NCI-H1694 treated with DMSO at 0.1 percent for 48 hours (cell line): ENCODE data around the gene LRRC4.
A peak's percentile ranks its signal among the peaks of the same experiment; 100 is the strongest.

Experiments
- DNase-seq: peaks from one replicate; lab custom pipeline; 2025; lab: John Stamatoyannopoulos, UW

Gene LRRC4, protein sequence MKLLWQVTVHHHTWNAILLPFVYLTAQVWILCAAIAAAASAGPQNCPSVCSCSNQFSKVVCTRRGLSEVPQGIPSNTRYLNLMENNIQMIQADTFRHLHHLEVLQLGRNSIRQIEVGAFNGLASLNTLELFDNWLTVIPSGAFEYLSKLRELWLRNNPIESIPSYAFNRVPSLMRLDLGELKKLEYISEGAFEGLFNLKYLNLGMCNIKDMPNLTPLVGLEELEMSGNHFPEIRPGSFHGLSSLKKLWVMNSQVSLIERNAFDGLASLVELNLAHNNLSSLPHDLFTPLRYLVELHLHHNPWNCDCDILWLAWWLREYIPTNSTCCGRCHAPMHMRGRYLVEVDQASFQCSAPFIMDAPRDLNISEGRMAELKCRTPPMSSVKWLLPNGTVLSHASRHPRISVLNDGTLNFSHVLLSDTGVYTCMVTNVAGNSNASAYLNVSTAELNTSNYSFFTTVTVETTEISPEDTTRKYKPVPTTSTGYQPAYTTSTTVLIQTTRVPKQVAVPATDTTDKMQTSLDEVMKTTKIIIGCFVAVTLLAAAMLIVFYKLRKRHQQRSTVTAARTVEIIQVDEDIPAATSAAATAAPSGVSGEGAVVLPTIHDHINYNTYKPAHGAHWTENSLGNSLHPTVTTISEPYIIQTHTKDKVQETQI

GRCh38 chr7:128030654-128031611 is at the start of gene LRRC4:
Gene LRRC4, minus strand, starts transcription at chr7:128031437. Its CDS starts 797 bp downstream, at chr7:128030640.
- DNase-seq: no peak

DNA sequence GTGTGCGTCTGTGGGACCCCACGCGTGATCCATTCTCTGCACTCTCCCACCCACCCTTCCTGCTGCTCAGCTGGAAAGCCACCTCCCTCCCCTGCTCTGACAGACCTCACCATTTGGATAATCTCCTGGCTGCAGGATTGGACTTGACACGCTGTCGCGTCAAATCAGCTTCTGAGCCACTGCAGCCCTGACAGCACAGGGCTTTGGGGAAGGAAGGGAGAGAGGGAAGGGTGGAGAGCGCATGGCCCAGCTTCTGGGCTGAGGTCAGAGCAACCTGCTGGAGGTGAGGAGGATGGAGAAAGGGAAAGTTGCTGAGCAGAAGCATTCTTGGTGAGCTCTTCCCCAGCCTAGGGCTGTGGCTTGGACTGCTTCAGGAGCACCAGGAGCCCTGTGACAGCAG is 48.9 kb upstream of the LRRC4 start:
- DNase-seq: no peak

DNA sequence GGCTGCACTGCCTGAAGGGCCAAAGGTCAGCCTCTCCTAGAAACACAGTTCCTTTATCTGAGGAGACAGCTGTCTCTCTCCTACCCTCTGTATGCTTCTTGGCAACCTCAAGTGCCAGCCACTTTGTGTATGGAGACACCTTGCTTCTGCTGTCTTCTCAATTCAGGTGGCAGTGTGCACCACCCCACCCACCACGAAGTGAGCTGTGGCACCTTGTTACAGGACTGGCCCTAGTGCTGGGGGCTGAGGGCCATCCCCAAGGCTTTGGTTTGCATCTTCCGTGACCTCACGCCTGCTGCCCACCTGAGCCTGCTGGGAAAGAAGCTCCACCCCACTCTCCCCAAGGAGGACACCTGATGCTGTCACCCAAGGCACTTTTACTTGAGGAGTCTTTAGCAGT is 47.1 kb upstream of the LRRC4 start:
- no peak for DNase-seq

DNA sequence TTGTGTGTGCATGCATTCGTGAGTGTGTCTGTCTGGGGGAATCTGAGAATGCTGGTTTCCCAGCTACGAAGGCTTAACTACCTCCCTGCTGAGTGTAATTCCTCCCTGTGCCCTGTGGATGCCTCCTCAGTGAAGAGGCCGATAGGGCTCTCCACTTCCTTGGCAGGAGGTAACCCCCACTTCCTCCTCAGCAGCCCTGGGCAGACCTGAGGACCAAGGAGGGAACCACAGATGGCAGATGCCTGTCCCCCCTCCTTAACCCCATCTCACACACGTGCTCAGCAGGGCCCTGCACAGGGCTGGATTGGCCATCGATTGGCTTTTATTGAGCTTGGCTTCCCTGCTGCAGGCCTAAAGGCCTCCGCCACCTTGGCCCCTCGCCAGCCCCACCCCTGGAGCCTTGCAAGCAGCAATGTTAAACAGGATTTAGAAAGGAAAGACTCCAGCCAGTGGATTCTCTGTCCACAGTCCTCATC is 45.6 kb upstream of the LRRC4 start:
- no peak for DNase-seq

DNA sequence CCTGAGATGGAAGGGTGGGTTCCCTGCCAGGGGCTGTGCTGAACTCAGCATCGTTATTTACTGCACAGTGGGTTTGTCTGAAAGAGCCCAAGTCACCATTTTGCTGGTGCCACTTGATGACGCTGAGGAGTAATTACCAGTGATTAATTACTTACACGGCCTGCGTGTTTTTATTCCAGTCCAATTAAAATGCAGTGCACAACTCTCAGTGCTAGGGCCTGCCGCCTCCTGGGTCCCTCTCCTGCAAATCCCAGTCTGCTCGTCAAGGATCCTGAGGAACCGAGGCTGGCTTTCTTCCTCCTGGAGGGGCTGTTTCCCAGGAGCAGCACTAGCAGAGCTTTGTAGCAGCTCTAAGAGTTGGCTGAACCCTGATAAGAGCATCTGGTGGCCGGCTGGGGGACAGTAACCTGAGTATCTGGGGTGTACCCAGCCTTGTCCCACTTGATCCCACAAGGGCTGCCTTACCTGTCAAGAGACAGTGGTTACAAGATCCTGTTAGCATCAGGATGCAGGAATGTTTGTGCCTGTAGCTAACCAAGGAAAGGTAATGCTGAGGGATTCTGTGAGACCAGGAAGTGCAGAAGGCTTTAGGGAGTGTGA is 45.1 kb upstream of the LRRC4 start:
- DNase-seq: no peak

GRCh38 chr7:128075242-128076095 is 44.2 kb upstream of the LRRC4 start:
- DNase-seq: no peak

DNA sequence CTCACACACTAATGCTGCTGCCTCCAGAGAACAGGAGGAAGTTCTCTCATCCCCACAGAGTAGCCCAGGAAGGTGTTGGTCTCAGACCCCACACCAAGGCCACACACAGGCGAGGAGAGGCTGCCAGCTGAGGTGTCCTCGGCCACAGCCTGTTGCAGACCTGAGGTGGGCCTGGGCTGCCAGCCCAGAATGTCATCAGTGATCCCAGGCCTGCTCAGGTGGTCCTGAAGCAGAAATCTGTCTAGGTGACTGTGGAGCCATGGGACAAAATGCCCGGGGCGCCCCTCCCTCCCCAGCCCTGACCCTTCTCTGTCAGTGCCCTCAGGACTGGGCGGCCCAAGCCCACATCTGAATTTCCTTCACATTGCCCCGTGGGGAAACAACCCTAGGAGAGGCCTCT is 43.5 kb upstream of the LRRC4 start:
- no peak for DNase-seq

GRCh38 chr7:128074336-128074735 is 43.1 kb upstream of the LRRC4 start:
- no peak for DNase-seq

- no peak for DNase-seq
Observed at GRCh38 chr7:128073671-128074310, 42.6 kb upstream of the LRRC4 start.

DNA sequence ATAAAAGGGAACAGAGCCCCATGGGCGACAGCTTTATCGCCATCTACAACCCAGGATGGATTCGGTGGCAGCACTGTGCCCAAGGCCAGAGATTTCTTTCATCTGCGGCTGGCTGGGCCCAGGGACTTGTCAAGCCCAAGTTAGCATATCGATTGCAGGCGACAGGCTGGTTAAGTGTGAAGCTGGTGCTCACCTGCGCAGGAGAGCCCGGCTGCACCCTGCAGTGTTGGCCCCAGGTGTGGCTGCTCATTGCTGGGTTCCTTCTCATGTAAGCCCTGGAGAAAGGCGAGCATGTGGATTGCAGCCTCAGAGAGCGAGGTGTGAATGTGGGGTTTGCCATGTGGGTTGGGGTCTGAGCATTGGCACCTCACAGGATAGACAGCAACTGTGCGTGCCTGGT is 40.6 kb upstream of the LRRC4 start:
- no peak for DNase-seq

- no peak for DNase-seq
Observed at GRCh38 chr7:128071376-128071775, 40.1 kb upstream of the LRRC4 start.

DNA sequence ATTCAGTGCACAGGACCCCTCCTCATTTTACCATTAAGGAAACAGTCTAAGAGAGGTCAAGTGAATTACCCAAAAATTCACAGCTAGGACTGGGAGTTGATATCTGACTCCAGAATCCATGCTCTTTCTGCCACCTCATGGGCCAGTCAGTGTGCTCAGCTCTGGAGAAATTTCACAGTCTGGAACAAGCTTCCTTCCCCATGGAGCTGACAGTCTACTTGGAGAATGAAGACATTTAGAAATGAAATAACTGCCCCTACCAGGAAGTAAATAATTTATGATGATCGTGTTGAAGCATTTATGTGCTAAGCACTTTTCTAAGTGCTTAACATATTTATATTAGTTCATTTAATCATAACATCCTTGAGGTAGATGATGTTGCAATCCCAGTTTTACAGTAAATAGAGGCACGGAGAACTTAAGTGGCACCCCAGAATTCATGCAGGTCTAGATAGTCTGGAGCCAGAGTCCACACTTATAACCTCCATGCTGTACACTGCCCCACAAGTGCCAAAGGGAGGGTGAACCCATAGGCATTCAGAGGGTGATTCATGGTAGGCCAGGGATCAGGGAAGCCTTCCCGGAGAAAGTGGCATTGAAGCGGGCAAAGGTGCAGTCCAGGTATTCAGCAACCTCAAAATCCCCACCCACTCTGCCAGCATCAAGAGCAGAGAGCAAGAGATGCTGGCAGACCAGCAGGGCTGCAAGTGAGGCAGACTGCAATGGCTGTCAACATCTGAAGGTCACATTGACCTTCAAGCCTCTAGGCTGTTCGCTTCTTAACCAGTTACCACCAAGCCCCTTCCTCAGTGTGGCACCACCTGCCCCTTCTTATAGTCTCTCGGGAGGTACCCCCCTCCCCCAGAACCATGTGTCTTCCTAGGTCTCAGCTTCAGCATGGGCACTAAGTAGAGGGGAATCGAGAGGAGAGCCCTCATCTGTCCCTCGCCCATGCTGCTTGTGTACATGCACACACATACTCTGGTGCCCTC is 38.4 kb upstream of the LRRC4 start:
- DNase-seq: no peak

DNA sequence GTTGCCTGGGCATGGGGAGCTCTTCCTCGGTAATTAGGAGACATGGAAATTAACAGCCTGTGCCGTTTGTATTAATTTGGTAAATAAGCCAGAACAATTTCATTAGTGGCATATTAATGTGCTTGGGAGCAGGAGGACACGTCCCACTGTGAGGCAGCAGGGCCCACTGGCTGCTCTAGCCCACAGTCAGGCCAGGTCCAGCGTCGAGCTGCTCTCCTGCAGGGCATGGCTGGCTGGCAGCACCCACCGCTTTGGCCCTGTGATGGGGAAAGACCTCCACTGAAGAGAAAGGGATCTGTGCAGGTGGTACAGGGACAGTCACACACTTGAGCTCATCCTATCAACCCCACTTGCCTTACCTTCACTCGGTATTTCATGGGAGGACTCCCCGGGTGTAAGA is 37.5 kb upstream of the LRRC4 start:
- no peak for DNase-seq

DNA sequence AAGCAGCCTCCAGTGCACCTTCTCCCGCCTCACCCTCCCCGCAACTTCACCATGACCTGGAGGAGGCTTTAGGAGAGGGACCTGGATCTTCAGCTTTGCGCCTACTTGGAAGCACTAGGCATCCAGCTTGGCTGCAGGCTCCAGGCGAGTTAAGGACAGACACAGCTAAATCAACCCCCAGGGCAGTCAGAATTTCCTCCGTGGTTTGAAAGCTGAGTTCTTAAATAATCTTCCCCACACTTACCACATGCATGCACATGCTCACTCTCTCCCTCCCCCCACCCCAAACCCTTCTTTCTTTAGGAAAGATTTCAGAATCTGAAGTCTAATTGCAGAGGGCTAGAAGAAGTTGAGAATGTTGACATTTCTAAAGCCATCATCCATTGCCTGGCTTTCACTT is 36.7 kb upstream of the LRRC4 start:
- no peak for DNase-seq

- DNase-seq: no peak
Observed at GRCh38 chr7:128066858-128067257, 35.6 kb upstream of the LRRC4 start.

DNA sequence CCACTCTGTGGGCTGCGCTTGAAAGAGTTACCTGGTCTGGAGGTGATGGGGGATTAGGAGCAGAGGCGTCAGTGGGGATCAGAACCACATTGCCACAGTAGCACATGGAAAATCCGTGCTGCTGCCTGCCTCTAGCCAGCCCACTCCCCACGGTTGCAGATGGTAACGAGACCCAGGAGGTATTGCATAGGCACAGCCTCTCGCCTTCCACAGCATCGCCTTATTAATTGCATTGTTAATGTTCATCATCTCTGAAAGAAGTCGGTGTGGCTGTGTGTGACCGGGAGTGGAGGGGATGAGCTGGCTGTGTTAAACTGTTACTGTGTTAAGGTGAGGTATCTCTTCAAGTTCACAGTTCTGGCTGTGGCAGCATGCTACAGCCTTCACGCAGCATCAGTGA is 35.2 kb upstream of the LRRC4 start:
- DNase-seq: no peak

DNA sequence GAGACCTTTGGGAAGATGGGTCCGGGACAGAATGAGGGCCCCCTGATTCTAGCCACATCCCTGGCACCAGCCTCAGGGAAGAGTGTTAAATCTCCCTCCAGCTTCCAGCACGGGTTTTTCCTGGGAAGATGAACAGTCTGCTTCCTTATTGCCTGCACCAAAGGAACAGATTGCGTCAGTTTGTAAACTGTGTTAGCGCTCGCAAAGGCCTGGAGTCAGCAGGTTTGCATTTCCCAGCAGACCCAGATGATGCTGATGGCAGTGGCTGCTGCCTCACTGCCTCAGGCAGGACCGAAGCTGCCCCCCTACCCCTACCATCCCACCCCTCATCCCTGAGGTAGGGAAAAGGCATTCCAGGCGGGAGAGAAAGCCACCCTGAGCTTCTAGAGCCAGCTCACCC is 34.6 kb upstream of the LRRC4 start:
- peak; percentile 39 for DNase-seq

DNA sequence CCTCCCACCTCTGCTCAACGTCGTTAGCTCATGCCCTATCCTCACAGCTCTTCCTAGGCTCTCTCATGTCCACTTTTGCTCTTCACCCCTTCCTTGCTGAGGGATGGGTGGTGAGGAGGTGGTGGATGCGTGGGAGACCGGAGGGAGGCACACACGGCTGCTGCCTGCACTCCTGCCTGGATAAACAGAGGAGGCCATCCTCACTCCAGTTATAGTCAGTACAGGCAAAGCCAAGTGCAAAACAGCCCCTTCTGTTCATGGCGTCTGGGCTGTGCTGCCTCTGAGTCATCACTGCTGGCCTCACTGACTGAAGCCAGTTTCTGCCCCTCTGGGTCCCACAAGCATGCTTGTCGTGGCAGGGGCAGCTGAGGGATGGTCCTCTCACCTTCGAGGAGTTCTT is 31.9 kb upstream of the LRRC4 start:
- no peak for DNase-seq

DNA sequence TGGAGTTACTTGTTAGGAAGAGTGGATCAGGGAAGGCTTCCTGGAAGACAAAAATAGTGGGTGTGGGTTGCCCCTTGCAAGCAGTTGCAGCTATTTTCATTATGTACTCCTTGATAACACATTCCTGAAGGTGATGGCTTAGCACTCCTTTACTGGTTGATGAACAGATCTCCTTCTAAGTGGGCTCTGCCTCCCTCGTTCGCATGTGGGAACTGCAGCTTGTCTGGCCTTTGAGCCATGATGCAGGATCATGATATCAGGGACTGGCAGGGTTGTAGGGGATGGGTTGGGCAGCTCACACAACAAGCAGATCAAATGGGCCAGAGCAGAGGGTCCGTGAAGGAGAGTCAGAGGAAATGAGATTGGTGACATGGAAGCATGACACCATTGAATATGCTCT is 28.8 kb upstream of the LRRC4 start:
- DNase-seq: no peak
